Measurements from ENCODE around the gene OTOP3. TPM values are rescaled to one million over a fixed set of nuclear protein-coding genes. Genes with fewer than 3 reads are reported as not detected.

Gene OTOP3
- total and polyA plus RNA-seq, 10 donors, result not detected

DNA sequence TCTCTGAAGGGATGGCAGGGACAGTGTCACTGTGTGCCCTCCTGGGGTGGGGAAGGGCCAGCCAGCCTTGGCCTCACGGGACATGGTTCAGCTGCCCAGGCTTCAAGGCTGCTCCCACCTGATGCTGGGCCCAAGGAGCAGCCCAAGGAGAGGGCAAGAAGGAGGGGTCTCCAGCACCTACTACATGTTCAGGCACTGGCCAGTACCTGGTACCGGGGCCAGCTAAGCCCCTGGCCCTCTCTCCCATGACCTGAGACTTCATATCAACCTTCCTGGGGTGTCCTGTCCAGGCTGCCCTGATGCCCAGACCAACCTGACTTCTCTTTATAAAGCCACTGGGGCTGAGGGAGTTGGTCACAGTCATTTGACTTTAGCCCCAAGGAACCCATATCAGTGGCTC, 13.9 kb upstream of the OTOP3 start:
- peaks cover 5 to 100% (median 71%) of the 10 kb centered on the region in 7 donors for H3K27me3 ChIP-seq (replicated peaks in 1 of 7)
- WGBS, 5 donors, result 90 to 100% (median 98%) methylated on average over 1 to 2 of the region's 2 CpGs; no CpG with 5 or more reads in 1 of the 5 donors
- intact Hi-C loops (cut with DNase I; ENCODE audit: low total_unique reads), result no loop called here
- H3K27ac ChIP-seq, result no peak overlapping the region
- no peaks in the 10 kb centered on the region for H3K9me3 ChIP-seq
- TF ChIP-seq, protein P1, sequence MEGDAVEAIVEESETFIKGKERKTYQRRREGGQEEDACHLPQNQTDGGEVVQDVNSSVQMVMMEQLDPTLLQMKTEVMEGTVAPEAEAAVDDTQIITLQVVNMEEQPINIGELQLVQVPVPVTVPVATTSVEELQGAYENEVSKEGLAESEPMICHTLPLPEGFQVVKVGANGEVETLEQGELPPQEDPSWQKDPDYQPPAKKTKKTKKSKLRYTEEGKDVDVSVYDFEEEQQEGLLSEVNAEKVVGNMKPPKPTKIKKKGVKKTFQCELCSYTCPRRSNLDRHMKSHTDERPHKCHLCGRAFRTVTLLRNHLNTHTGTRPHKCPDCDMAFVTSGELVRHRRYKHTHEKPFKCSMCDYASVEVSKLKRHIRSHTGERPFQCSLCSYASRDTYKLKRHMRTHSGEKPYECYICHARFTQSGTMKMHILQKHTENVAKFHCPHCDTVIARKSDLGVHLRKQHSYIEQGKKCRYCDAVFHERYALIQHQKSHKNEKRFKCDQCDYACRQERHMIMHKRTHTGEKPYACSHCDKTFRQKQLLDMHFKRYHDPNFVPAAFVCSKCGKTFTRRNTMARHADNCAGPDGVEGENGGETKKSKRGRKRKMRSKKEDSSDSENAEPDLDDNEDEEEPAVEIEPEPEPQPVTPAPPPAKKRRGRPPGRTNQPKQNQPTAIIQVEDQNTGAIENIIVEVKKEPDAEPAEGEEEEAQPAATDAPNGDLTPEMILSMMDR (IDR thresholded peaks at IDR 0.05 in 8 of 11, conservative IDR thresholded peaks at IDR 0.05 in 3 of 11), result no peak
- TF ChIP-seq POLR2AphosphoS5 (IDR thresholded peaks at IDR 0.05) (no peak), POLR2A (IDR thresholded peaks at IDR 0.05) (no peak)
- H3K4me1 ChIP-seq, result peaks cover 15 to 39% (median 24%) of the 10 kb centered on the region in 6 donors
- DNase-seq, result no peak
- H3K36me3 ChIP-seq, result no peaks in the 10 kb centered on the region
- H3K4me3 ChIP-seq, result no peak overlapping the region

DNA sequence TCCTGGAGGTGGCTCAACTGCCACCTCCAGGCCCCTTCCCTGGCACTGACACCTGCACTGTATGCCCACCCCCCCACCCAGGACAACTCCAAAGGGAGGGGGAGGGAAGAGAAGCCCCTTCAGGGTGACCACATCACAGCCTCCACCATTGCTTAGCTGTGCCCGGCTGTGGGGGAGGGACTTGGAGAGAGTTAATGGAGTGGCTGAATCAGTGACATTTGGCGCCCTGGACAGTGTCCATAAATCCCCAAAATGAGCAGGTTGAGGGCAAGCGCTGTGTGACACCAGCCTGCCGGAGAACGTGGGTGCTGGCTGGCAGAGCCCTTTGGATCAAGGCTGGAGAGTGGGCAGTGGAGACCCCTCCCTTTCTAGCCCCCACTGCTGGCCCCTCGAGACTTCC, 13.5 kb upstream of the OTOP3 start:
- no peak overlapping the region for H3K4me3 ChIP-seq
- intact Hi-C loops (cut with DNase I; ENCODE audit: low total_unique reads), result no loop called here
- DNase-seq, result no peak
- no peaks in the 10 kb centered on the region for H3K36me3 ChIP-seq
- H3K27ac ChIP-seq, result no peak overlapping the region
- TF ChIP-seq, protein P1 (IDR thresholded peaks at IDR 0.05 in 8 of 11, conservative IDR thresholded peaks at IDR 0.05 in 3 of 11), result no peak
- TF ChIP-seq POLR2A (IDR thresholded peaks at IDR 0.05), result no peak
- TF ChIP-seq POLR2AphosphoS5 (IDR thresholded peaks at IDR 0.05), result no peak
- H3K27me3 ChIP-seq (replicated peaks in 1 of 7), result peaks cover 5 to 100% (median 71%) of the 10 kb centered on the region in 7 donors
- H3K4me1 ChIP-seq, result peaks cover 15 to 36% (median 24%) of the 10 kb centered on the region in 6 donors
- H3K9me3 ChIP-seq, result no peaks in the 10 kb centered on the region
- 53 to 64% (median 60%) methylated on average over 6 of the region's 6 CpGs for WGBS, 5 donors

DNA sequence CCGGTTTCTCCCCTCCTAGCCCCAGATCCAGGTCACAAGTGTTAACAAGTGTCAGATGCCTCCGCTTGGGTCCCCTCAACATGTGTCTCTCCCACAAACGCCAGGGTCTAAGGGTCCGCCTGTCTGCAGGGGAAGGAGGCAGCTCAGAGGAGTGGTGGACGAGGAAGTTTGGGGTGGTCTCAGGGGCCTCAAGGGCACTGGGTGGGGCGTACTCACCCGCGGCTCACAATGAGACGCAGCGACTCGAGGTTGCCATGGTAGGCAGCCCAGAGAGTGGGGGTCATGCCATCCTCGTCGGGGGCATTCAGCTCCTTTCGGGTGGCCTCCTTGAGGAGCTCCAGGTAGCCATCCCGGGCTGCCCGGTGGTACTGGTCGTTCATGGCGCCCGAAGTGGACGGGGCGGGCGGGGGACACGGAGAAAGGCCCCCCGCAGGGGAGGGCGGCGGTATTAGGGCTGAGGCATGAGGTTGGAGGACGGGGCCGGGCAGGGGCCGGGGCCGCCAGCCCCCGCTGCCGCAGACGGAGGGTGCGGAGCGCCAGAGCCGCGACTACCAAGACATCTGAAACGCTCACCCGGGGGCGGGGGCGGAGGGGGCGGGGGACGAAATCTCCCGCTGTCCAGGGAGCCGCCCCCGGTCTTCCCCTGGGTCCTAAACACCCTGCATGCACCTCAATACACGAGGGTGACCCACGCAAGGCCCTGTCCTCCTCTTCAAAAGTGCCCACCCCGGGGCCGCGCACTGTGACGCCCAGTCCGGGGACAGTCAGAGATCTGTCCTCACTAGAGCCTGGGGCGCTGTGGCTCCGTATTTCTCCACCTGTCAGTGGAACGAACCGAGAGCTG, 12.8 kb upstream of the OTOP3 start, which contains the start of gene USH1G:
Gene USH1G, minus strand, starts transcription at position 562 of the 844 bp plus-strand sequence. Its CDS starts 182 bp downstream, at position 380.
- TF ChIP-seq POLR2A (IDR thresholded peaks at IDR 0.05), result no peak
- TF ChIP-seq, protein P1 (IDR thresholded peaks at IDR 0.05 in 8 of 11, conservative IDR thresholded peaks at IDR 0.05 in 3 of 11), result no peak
- no peak for TF ChIP-seq POLR2AphosphoS5 (IDR thresholded peaks at IDR 0.05)
- H3K27me3 ChIP-seq (replicated peaks in 1 of 7), result peaks cover 5 to 100% (median 75%) of the 10 kb centered on the region in 7 donors
- H3K4me3 ChIP-seq, result peak within 1 kb of the TSS in 6 of 8 donors; percentile 21 to 67 (median 29)
- H3K36me3 ChIP-seq, result no peaks in the 10 kb centered on the region
- WGBS, 5 donors, result 4 to 7% (median 5%) methylated on average over 17 to 56 of the region's 57 CpGs
- no peak for DNase-seq
- H3K27ac ChIP-seq, result no peak within 1 kb of the TSS
- peaks cover 15 to 32% (median 24%) of the 10 kb centered on the region in 6 donors for H3K4me1 ChIP-seq
- no peaks in the 10 kb centered on the region for H3K9me3 ChIP-seq
- intact Hi-C loops (cut with DNase I; ENCODE audit: low total_unique reads), result no loop called here
